Left ventricle myocardium inferior (tissue), 1 donor: ENCODE measurements around the gene GSAP. TPM values are rescaled to one million over a fixed set of nuclear protein-coding genes. Genes with fewer than 3 reads are reported as not detected.

ENCODE experiments used
- DNase-seq: peaks from one replicate; pipeline ENCODE4 v3.0.0-alpha.2; 2020
- H3K27ac ChIP-seq: fragments of 200-600 bp; replicated peaks from 2 replicates; pipeline ENCODE4 v1.8.0; 2021
- H3K27me3 ChIP-seq: fragments of 200-600 bp; 2 replicates; pipeline ENCODE4 v1.8.0; 2021; ENCODE audit warnings: low read depth
- H3K36me3 ChIP-seq: fragments of 200-600 bp; 2 replicates; pipeline ENCODE4 v1.8.0; 2021
- H3K4me1 ChIP-seq: fragments of 200-600 bp; 2 replicates; pipeline ENCODE4 v1.8.0; 2021
- H3K4me3 ChIP-seq: fragments of 200-600 bp; 2 replicates; pipeline ENCODE4 v1.8.0; 2021; ENCODE audit warnings: mild to moderate bottlenecking, moderate library complexity
- H3K9me3 ChIP-seq: fragments of 200-600 bp; replicated peaks from 2 replicates; pipeline ENCODE4 v1.8.0; 2021
- CTCF ChIP-seq: fragments of 200-600 bp; IDR thresholded peaks from 2 replicates; pipeline ENCODE4 v1.8.0; 2021; ENCODE audit warnings: antibody characterized with exemption, mild to moderate bottlenecking, borderline replicate concordance
- intact Hi-C: fragments of 100-400 bp; cut with micrococcal nuclease; formaldehyde crosslinking; loops from one replicate; pipeline ENCODE4 v1.11.0; 2022
- total RNA-seq: library from RNA; stranded (reverse); fragmentation: NEBNext Ultra II Directional; extraction: Animal tissue kit (Norgen Biotek cat#: 25700); gene quantifications from one replicate; pipeline ENCODE4 v1.2.1, GENCODE V29; 2021
- donor health status: DM: no; HTN: yes; CAD: no; lungs with severe emphysema.

GSAP gene
- total RNA-seq, 1 donor from 2014 or later: 7.2 TPM

- Histone ChIP-seq H3K36me3 (peaks cover 12% of the 10 kb centered on the region), H3K27ac (no peak overlapping the region), H3K27me3 (no peaks in the 10 kb centered on the region), H3K4me3 (no peak overlapping the region), H3K9me3 (no peaks in the 10 kb centered on the region), H3K4me1 (peaks cover 56% of the 10 kb centered on the region)
- no peak for TF ChIP-seq CTCF
- intact Hi-C loops: loop anchor here (10.0 kb wide), 1 partner anchor 56 kb away; no protein-coding TSS in a partner anchor
- no peak for DNase-seq
Observed at GRCh38 chr7:77310982-77311381, 105.2 kb downstream of the GSAP start.

- TF ChIP-seq CTCF: no peak
- Histone ChIP-seq H3K36me3 (peaks cover 12% of the 10 kb centered on the region), H3K4me3 (no peak overlapping the region), H3K9me3 (no peaks in the 10 kb centered on the region), H3K27ac (no peak overlapping the region), H3K27me3 (no peaks in the 10 kb centered on the region), H3K4me1 (peaks cover 46% of the 10 kb centered on the region)
- intact Hi-C loops: loop anchor here (10.0 kb wide), 1 partner anchor 55 kb away; no protein-coding TSS in a partner anchor
- DNase-seq: no peak
Observed at GRCh38 chr7:77309714-77310220, 106.4 kb downstream of the GSAP start.

GRCh38 chr7:77308792-77309191, 107.4 kb downstream of the GSAP start:
- Histone ChIP-seq H3K4me1 (peaks cover 36% of the 10 kb centered on the region), H3K27ac (peak overlapping the region; percentile 21)
- DNase-seq: no peak

GRCh38 chr7:77306231-77307067, 109.7 kb downstream of the GSAP start:
- H3K9me3 ChIP-seq: no peaks in the 10 kb centered on the region
- DNase-seq: no peak
- no peak overlapping the region for H3K27ac ChIP-seq
- H3K4me3 ChIP-seq: no peak overlapping the region
- no peak for TF ChIP-seq CTCF
- peaks cover 19% of the 10 kb centered on the region for H3K4me1 ChIP-seq
- no peaks in the 10 kb centered on the region for H3K27me3 ChIP-seq
- peaks cover 15% of the 10 kb centered on the region for H3K36me3 ChIP-seq
- intact Hi-C loops: no loop called here

More at GRCh38 chr7:77308792-77309191, 107.4 kb downstream of the GSAP start:
- H3K4me3 ChIP-seq: no peak overlapping the region
- intact Hi-C loops: no loop called here
- no peak for TF ChIP-seq CTCF
- H3K27me3 ChIP-seq: no peaks in the 10 kb centered on the region
- H3K9me3 ChIP-seq: no peaks in the 10 kb centered on the region
- peaks cover 16% of the 10 kb centered on the region for H3K36me3 ChIP-seq

GRCh38 chr7:77295549-77295948, 120.6 kb downstream of the GSAP start:
- H3K4me1 ChIP-seq: peaks cover 17% of the 10 kb centered on the region
- H3K27me3 ChIP-seq: no peaks in the 10 kb centered on the region
- no peak for DNase-seq
- intact Hi-C loops: no loop called here
- H3K36me3 ChIP-seq: peaks cover 32% of the 10 kb centered on the region
- peaks cover 18% of the 10 kb centered on the region for H3K9me3 ChIP-seq
- H3K4me3 ChIP-seq: no peak overlapping the region
- peak overlapping the region; percentile 55 for H3K27ac ChIP-seq
- TF ChIP-seq CTCF: no peak
